ENCODE data around the gene CUL9. TPM values are rescaled to one million over a fixed set of nuclear protein-coding genes. Genes with fewer than 3 reads are reported as not detected.

Gene CUL9
- total RNA-seq, 2 donors from 2014 or later, result 41.5 to 85.8 TPM

- H3K9me3 Mint-ChIP-seq, result no peaks in the 10 kb centered on the region
- no peaks in the 10 kb centered on the region for H3K27me3 Mint-ChIP-seq
- ATAC-seq (no peak), DNase-seq (ENCODE audit: low spot score) (no peak)
- H3K27ac Mint-ChIP-seq, result no peak overlapping the region
- H3K36me3 Mint-ChIP-seq, result peaks cover 18% of the 10 kb centered on the region
- H3K4me3 Mint-ChIP-seq, result no peak overlapping the region
- peaks cover 0 to 7% of the 10 kb centered on the region in 2 donors for H3K4me1 Mint-ChIP-seq (ENCODE audit: low read depth in 2 of 2)
These were observed 11.9 kb downstream of the CUL9 start for GRCh38 chr6:43193929-43194328.

GRCh38 chr6:43196337-43196736, 14.3 kb downstream of the CUL9 start:
- Mint-ChIP-seq H3K27me3 (no peaks in the 10 kb centered on the region), H3K4me1 (ENCODE audit: low read depth in 2 of 2) (peaks cover 0 to 4% of the 10 kb centered on the region in 2 donors), H3K9me3 (no peaks in the 10 kb centered on the region), H3K36me3 (peaks cover 23% of the 10 kb centered on the region), H3K27ac (peak overlapping the region in 1 of 2 donors; percentile 23), H3K4me3 (no peak overlapping the region)
- ATAC-seq (no peak), DNase-seq (ENCODE audit: low spot score) (no peak)

- H3K36me3 Mint-ChIP-seq, result peaks cover 15% of the 10 kb centered on the region
- no peak for DNase-seq (ENCODE audit: low spot score)
These were observed 17.9 kb downstream of the CUL9 start for GRCh38 chr6:43199912-43200311.

GRCh38 chr6:43200541-43200940, 18.5 kb downstream of the CUL9 start:
- H3K27ac Mint-ChIP-seq, result peak overlapping the region in 1 of 2 donors; percentile 51
- H3K36me3 Mint-ChIP-seq, result peaks cover 11% of the 10 kb centered on the region
- H3K9me3 Mint-ChIP-seq, result no peaks in the 10 kb centered on the region

More at GRCh38 chr6:43199912-43200311, 17.9 kb downstream of the CUL9 start:
- Mint-ChIP-seq H3K27me3 (no peaks in the 10 kb centered on the region), H3K4me3 (no peak overlapping the region), H3K9me3 (no peaks in the 10 kb centered on the region), H3K27ac (no peak overlapping the region), H3K4me1 (ENCODE audit: low read depth in 2 of 2) (peaks cover 0 to 4% of the 10 kb centered on the region in 2 donors)
- no peak for ATAC-seq

GRCh38 chr6:43202451-43202850, 20.5 kb downstream of the CUL9 start:
- no peaks in the 10 kb centered on the region for H3K9me3 Mint-ChIP-seq
- no peak overlapping the region for H3K4me3 Mint-ChIP-seq
- H3K27ac Mint-ChIP-seq, result no peak overlapping the region
- peaks cover 5% of the 10 kb centered on the region for H3K36me3 Mint-ChIP-seq
- DNase-seq (ENCODE audit: low spot score), result no peak
- no peak for ATAC-seq
- H3K27me3 Mint-ChIP-seq, result no peaks in the 10 kb centered on the region
- no peaks in the 10 kb centered on the region for H3K4me1 Mint-ChIP-seq (ENCODE audit: low read depth in 2 of 2)

More at GRCh38 chr6:43200541-43200940, 18.5 kb downstream of the CUL9 start:
- Mint-ChIP-seq H3K4me1 (ENCODE audit: low read depth in 2 of 2) (peaks cover 0 to 4% of the 10 kb centered on the region in 2 donors), H3K4me3 (no peak overlapping the region), H3K27me3 (no peaks in the 10 kb centered on the region)
- ATAC-seq, result no peak
- no peak for DNase-seq (ENCODE audit: low spot score)

- DNase-seq (ENCODE audit: low spot score), result no peak
- H3K36me3 Mint-ChIP-seq, result peaks cover 5% of the 10 kb centered on the region
- ATAC-seq, result no peak
- H3K4me3 Mint-ChIP-seq, result no peak overlapping the region
- H3K27ac Mint-ChIP-seq, result no peak overlapping the region
- no peaks in the 10 kb centered on the region for H3K4me1 Mint-ChIP-seq (ENCODE audit: low read depth in 2 of 2)
- no peaks in the 10 kb centered on the region for H3K27me3 Mint-ChIP-seq
- no peaks in the 10 kb centered on the region for H3K9me3 Mint-ChIP-seq
These were observed 21.2 kb downstream of the CUL9 start for GRCh38 chr6:43203029-43203717.

GRCh38 chr6:43203718-43204095, 21.7 kb downstream of the CUL9 start:
- ATAC-seq (no peak), DNase-seq (ENCODE audit: low spot score) (no peak)
- no peaks in the 10 kb centered on the region for H3K9me3 Mint-ChIP-seq
- H3K27ac Mint-ChIP-seq, result no peak overlapping the region
- no peak overlapping the region for H3K4me3 Mint-ChIP-seq
- H3K4me1 Mint-ChIP-seq (ENCODE audit: low read depth in 2 of 2), result no peaks in the 10 kb centered on the region
- H3K27me3 Mint-ChIP-seq, result no peaks in the 10 kb centered on the region
- H3K36me3 Mint-ChIP-seq, result peaks cover 5% of the 10 kb centered on the region

GRCh38 chr6:43204271-43205105, 22.5 kb downstream of the CUL9 start:
- ATAC-seq, result no peak
- peaks cover 5% of the 10 kb centered on the region for H3K36me3 Mint-ChIP-seq
- no peak overlapping the region for H3K4me3 Mint-ChIP-seq
- H3K27ac Mint-ChIP-seq, result no peak overlapping the region
- no peaks in the 10 kb centered on the region for H3K4me1 Mint-ChIP-seq (ENCODE audit: low read depth in 2 of 2)
- H3K9me3 Mint-ChIP-seq, result no peaks in the 10 kb centered on the region
- H3K27me3 Mint-ChIP-seq, result no peaks in the 10 kb centered on the region
- DNase-seq (ENCODE audit: low spot score), result no peak

GRCh38 chr6:43205849-43206248, 23.9 kb downstream of the CUL9 start:
- H3K27ac Mint-ChIP-seq, result no peak overlapping the region
- ATAC-seq (no peak), DNase-seq (ENCODE audit: low spot score) (no peak)
- no peaks in the 10 kb centered on the region for H3K9me3 Mint-ChIP-seq
- H3K27me3 Mint-ChIP-seq, result no peaks in the 10 kb centered on the region
- H3K4me1 Mint-ChIP-seq (ENCODE audit: low read depth in 2 of 2), result no peaks in the 10 kb centered on the region
- no peak overlapping the region for H3K4me3 Mint-ChIP-seq
- H3K36me3 Mint-ChIP-seq, result no peaks in the 10 kb centered on the region

GRCh38 chr6:43207286-43207685, 25.3 kb downstream of the CUL9 start:
- Mint-ChIP-seq H3K4me3 (no peak overlapping the region), H3K4me1 (ENCODE audit: low read depth in 2 of 2) (no peaks in the 10 kb centered on the region), H3K36me3 (no peaks in the 10 kb centered on the region), H3K27me3 (no peaks in the 10 kb centered on the region), H3K9me3 (no peaks in the 10 kb centered on the region), H3K27ac (no peak overlapping the region)
- no peak for DNase-seq (ENCODE audit: low spot score)
- no peak for ATAC-seq

GRCh38 chr6:43211955-43212354, 30.0 kb downstream of the CUL9 start:
- H3K27ac Mint-ChIP-seq, result no peak overlapping the region

GRCh38 chr6:43213431-43213830, 31.4 kb downstream of the CUL9 start:
- Mint-ChIP-seq H3K4me1 (ENCODE audit: low read depth in 2 of 2) (peaks cover 0 to 4% of the 10 kb centered on the region in 2 donors), H3K36me3 (peaks cover 6% of the 10 kb centered on the region), H3K27me3 (no peaks in the 10 kb centered on the region), H3K27ac (no peak overlapping the region), H3K4me3 (no peak overlapping the region), H3K9me3 (no peaks in the 10 kb centered on the region)
- ATAC-seq (no peak), DNase-seq (ENCODE audit: low spot score) (no peak)

More at GRCh38 chr6:43211955-43212354, 30.0 kb downstream of the CUL9 start:
- Mint-ChIP-seq H3K4me1 (ENCODE audit: low read depth in 2 of 2) (peaks cover 0 to 4% of the 10 kb centered on the region in 2 donors), H3K27me3 (no peaks in the 10 kb centered on the region), H3K9me3 (no peaks in the 10 kb centered on the region), H3K4me3 (no peak overlapping the region), H3K36me3 (peaks cover 4% of the 10 kb centered on the region)
- ATAC-seq, result no peak
- DNase-seq (ENCODE audit: low spot score), result no peak

- H3K36me3 Mint-ChIP-seq, result peaks cover 11% of the 10 kb centered on the region
- peaks cover 0 to 4% of the 10 kb centered on the region in 2 donors for H3K4me1 Mint-ChIP-seq (ENCODE audit: low read depth in 2 of 2)
- DNase-seq (ENCODE audit: low spot score), result no peak
- H3K4me3 Mint-ChIP-seq, result no peak overlapping the region
- ATAC-seq, result no peak
- H3K9me3 Mint-ChIP-seq, result no peaks in the 10 kb centered on the region
- H3K27me3 Mint-ChIP-seq, result no peaks in the 10 kb centered on the region
- no peak overlapping the region for H3K27ac Mint-ChIP-seq
These were observed 33.1 kb downstream of the CUL9 start for GRCh38 chr6:43215066-43215465.

- Mint-ChIP-seq H3K27me3 (no peaks in the 10 kb centered on the region), H3K9me3 (no peaks in the 10 kb centered on the region), H3K4me1 (ENCODE audit: low read depth in 2 of 2) (peaks cover 0 to 4% of the 10 kb centered on the region in 2 donors), H3K4me3 (no peak overlapping the region), H3K36me3 (peaks cover 11% of the 10 kb centered on the region), H3K27ac (no peak overlapping the region)
- no peak for ATAC-seq
- DNase-seq (ENCODE audit: low spot score), result no peak
These were observed 34.2 kb downstream of the CUL9 start for GRCh38 chr6:43216200-43216599.
